HepG2 (cell line): ENCODE data around the gene CD7. TPM values are rescaled to one million over a fixed set of nuclear protein-coding genes. Genes with fewer than 3 reads are reported as not detected.

Experiments used
- ASH2L ChIP-seq: fragments of 300-600, 200-600 bp; sonication (generic); IDR thresholded peaks from 2 replicates; pipeline ENCODE4 v1.7.0; 2017; ENCODE audit warnings: low read depth, mild to moderate bottlenecking, moderate library complexity, mixed read lengths, low read length; ENCODE audit not compliant: insufficient read length
- CAMTA2 ChIP-seq: sonication (generic); formaldehyde crosslinking; IDR thresholded peaks from 2 replicates; pipeline ENCODE4 v1.4.0; 2020; ENCODE audit warnings: mild to moderate bottlenecking, missing genetic modification reagents, borderline replicate concordance
- HNF4G ChIP-seq, 2 experiments: sonication (generic) in 1 of 2; formaldehyde crosslinking in 1 of 2; IDR thresholded peaks; 2 replicates each; pipeline versions ENCODE4 v1.4.0 to v1.6.1; 2011 to 2020; ENCODE audit warnings: borderline replicate concordance in 2 of 2, low read depth in 2 of 2, mild to moderate bottlenecking in 2 of 2, low read length in 1 of 2, missing genetic modification reagents in 1 of 2, moderate library complexity in 1 of 2
- KDM2A ChIP-seq: sonication (generic); formaldehyde crosslinking; IDR thresholded peaks from 2 replicates; pipeline ENCODE4 v1.4.0; 2020; ENCODE audit warnings: low read depth, missing genetic modification reagents, borderline replicate concordance
- KLF15 ChIP-seq: sonication (generic); formaldehyde crosslinking; IDR thresholded peaks from 2 replicates; pipeline ENCODE4 v1.8.1; 2023; ENCODE audit warnings: borderline replicate concordance, mild to moderate bottlenecking, inconsistent platforms, missing genetic modification reagents, mixed read lengths
- KMT2B ChIP-seq: IDR thresholded peaks from 2 replicates; pipeline ENCODE4 v1.6.1; 2016; ENCODE audit warnings: missing genetic modification reagents, missing compliant biosample characterization
- NCOA2 ChIP-seq: sonication (generic); formaldehyde crosslinking; IDR thresholded peaks from 2 replicates; pipeline ENCODE4 v1.8.0; 2022; ENCODE audit warnings: inconsistent platforms
- NFATC3 ChIP-seq: sonication (generic); formaldehyde crosslinking; IDR thresholded peaks from 2 replicates; pipeline ENCODE4 v1.5.1; 2020; ENCODE audit warnings: mild to moderate bottlenecking, missing genetic modification reagents
- NFYB ChIP-seq: sonication (generic); formaldehyde crosslinking; IDR thresholded peaks from 2 replicates; pipeline ENCODE4 v1.4.0; 2020; ENCODE audit warnings: missing genetic modification reagents
- NR2F6 ChIP-seq, 2 experiments: IDR thresholded peaks; 2 replicates each; pipeline ENCODE4 v1.6.1; 2016; ENCODE audit warnings: antibody characterized with exemption in 1 of 2, mild to moderate bottlenecking in 1 of 2
- POLR2G ChIP-seq: fragments of 200-400 bp; formaldehyde crosslinking; IDR thresholded peaks from 2 replicates; pipeline ENCODE4 v1.6.1; 2018; ENCODE audit warnings: mild to moderate bottlenecking, low read depth, low read length, moderate library complexity
- TCF7 ChIP-seq: sonication (generic); IDR thresholded peaks from 2 replicates; pipeline ENCODE4 v1.6.1; 2016; ENCODE audit warnings: antibody characterized with exemption, low read depth
- TGIF2 ChIP-seq: IDR thresholded peaks from 2 replicates; pipeline ENCODE4 v1.6.1; 2016; ENCODE audit warnings: control low read depth, missing compliant biosample characterization
- XBP1 ChIP-seq: sonication (generic); formaldehyde crosslinking; IDR thresholded peaks from 2 replicates; pipeline ENCODE4 v1.5.0; 2020; ENCODE audit warnings: missing genetic modification reagents
- ZFP82 ChIP-seq: sonication (generic); formaldehyde crosslinking; IDR thresholded peaks from 2 replicates; pipeline ENCODE4 v1.5.1; 2020; ENCODE audit warnings: mild to moderate bottlenecking, missing genetic modification reagents, borderline replicate concordance
- ZNF101 ChIP-seq: sonication (generic); formaldehyde crosslinking; IDR thresholded peaks from 2 replicates; pipeline ENCODE4 v1.4.0; 2020; ENCODE audit warnings: mild to moderate bottlenecking, low read depth, missing genetic modification reagents, borderline replicate concordance
- ZNF563 ChIP-seq: sonication (generic); formaldehyde crosslinking; IDR thresholded peaks from 2 replicates; pipeline ENCODE4 v1.8.0; 2022; ENCODE audit warnings: mild to moderate bottlenecking, moderate library complexity, missing genetic modification reagents
- ZNF772 ChIP-seq: sonication (generic); formaldehyde crosslinking; IDR thresholded peaks from 2 replicates; pipeline ENCODE4 v1.5.0; 2020; ENCODE audit warnings: mild to moderate bottlenecking, missing genetic modification reagents
- ZNF777 ChIP-seq: sonication (generic); formaldehyde crosslinking; IDR thresholded peaks from 2 replicates; pipeline ENCODE4 v1.4.0; 2020; ENCODE audit warnings: missing genetic modification reagents
- ZNF841 ChIP-seq: sonication (generic); formaldehyde crosslinking; IDR thresholded peaks from 2 replicates; pipeline ENCODE4 v1.8.1; 2023; ENCODE audit warnings: missing genetic modification reagents, borderline replicate concordance
- polyA plus RNA-seq, 8 experiments: library from polyadenylated mRNA; depleted of rRNA in 3 of 8; stranded (reverse) in 7 of 8; unstranded in 1 of 8; fragments of >200 nt; fragmentation: Illumina TruSeq in 4 of 8; extraction: Trizol in 4 of 8; gene quantifications; 2 replicates each; pipeline versions ENCODE4 v1.2.1 to v1.2.3, GENCODE V29; 2011 to 2016; ENCODE audit warnings: low read depth in 4 of 8, missing spikeins in 1 of 8, mixed read lengths in 1 of 8; ENCODE audit not compliant: insufficient read depth in 1 of 8
- total RNA-seq, 5 experiments: library from RNA; depleted of rRNA; stranded (reverse); fragments of >200 nt; fragmentation: Illumina TruSeq; extraction: Trizol; gene quantifications; 2 replicates each; pipeline ENCODE4 v1.2.3, GENCODE V29; 2016; ENCODE audit warnings: low read depth in 1 of 5
- TF ChIP-seq, protein P1 (sequence below): sonication (generic); formaldehyde crosslinking; IDR thresholded peaks from 2 replicates; pipeline ENCODE4 v1.8.0; 2022; ENCODE audit warnings: missing genetic modification reagents, mild to moderate bottlenecking, borderline replicate concordance
- TF ChIP-seq, protein P2 (sequence below): sonication (generic); formaldehyde crosslinking; IDR thresholded peaks from 2 replicates; pipeline ENCODE4 v1.4.0; 2020; ENCODE audit warnings: missing genetic modification reagents
- TF ChIP-seq, protein P3 (sequence below): sonication (generic); formaldehyde crosslinking; IDR thresholded peaks from 2 replicates; pipeline ENCODE4 v1.4.0; 2020; ENCODE audit warnings: missing genetic modification reagents
- TF ChIP-seq, protein P4 (sequence below): sonication (generic); formaldehyde crosslinking; IDR thresholded peaks from 2 replicates; pipeline ENCODE4 v1.8.1; 2023; ENCODE audit warnings: missing genetic modification reagents, inconsistent platforms, borderline replicate concordance

The CD7 gene
- total and polyA plus RNA-seq, 2 of the 13 experiments (the other 11 are each of a cell fraction or from before 2014, with no cell fraction given): 67.6 to 76.4 TPM

DNA sequence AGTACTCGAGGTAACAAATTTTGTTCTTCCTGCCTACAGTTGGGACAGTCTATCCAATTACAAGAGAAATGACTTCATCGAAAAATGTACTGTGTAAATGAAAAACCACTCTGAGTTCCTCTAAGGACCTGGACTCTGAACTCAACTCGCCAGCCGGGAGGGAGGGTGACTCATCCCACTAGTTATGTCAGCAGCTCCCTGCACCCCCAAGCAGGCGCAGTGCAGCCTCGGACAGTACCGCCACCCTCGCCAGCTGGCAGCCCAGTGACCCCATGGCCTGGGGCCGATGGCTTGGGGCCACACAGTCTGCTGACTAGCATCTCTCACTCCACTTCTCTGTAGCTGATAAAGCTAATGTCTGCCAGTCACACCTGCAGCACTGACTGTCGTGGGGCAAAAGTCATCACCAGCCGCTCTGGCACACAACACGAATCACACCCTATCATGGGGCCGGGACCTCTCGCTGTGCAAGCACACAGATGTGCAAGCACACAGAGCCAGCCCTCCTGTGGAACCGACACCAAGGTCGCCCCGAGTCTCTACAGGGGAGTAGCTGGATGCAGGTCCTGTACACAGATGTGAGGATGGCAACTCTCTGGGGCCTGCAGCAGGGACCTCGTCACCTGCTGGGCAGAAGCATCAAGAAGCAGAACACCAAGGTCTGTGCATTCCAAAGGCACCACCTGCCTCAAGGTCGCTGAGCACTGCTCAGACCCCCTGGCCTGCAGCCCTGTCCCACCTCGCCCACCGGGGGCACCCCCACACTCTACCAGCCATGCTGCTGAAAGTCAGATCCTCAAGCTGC is 49.6 kb downstream of the CD7 start (continued):
- TF ChIP-seq NFATC3 (CRISPR knock-in tag): 0 out of 2 replicates have a peak, but pooled peaks have one; percentile 51
- TF ChIP-seq ZNF772 (CRISPR knock-in tag): peak; percentile 93; the same call in 1 of the 2 replicates
- TF ChIP-seq, protein P1, sequence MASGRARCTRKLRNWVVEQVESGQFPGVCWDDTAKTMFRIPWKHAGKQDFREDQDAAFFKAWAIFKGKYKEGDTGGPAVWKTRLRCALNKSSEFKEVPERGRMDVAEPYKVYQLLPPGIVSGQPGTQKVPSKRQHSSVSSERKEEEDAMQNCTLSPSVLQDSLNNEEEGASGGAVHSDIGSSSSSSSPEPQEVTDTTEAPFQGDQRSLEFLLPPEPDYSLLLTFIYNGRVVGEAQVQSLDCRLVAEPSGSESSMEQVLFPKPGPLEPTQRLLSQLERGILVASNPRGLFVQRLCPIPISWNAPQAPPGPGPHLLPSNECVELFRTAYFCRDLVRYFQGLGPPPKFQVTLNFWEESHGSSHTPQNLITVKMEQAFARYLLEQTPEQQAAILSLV (CRISPR knock-in tag): no peak; the same call in 1 of the 2 replicates
- 0 out of 2 replicates have a peak, but pooled peaks have one; percentile 40 for TF ChIP-seq KLF15 (CRISPR knock-in tag)
- peak; percentile 63; the same call in 1 of the 2 replicates for TF ChIP-seq ZNF563 (CRISPR knock-in tag)
- TF ChIP-seq NR2F6 (IDR thresholded peaks at IDR 0.05): peak; percentile 95
- peak; percentile 99 for TF ChIP-seq NR2F6 (CRISPR knock-in tag; IDR thresholded peaks at IDR 0.05)
- peak; percentile 96 for TF ChIP-seq HNF4G (IDR thresholded peaks at IDR 0.05; ENCODE audit: borderline replicate concordance, low read depth, low read length)
- peak; percentile 96 for TF ChIP-seq HNF4G (CRISPR knock-in tag; IDR thresholded peaks at IDR 0.05; ENCODE audit: borderline replicate concordance, low read depth)
- TF ChIP-seq XBP1 (CRISPR knock-in tag): peak; percentile 50; the same call in 1 of the 2 replicates
- TF ChIP-seq TCF7: no peak
- TF ChIP-seq, protein P2, sequence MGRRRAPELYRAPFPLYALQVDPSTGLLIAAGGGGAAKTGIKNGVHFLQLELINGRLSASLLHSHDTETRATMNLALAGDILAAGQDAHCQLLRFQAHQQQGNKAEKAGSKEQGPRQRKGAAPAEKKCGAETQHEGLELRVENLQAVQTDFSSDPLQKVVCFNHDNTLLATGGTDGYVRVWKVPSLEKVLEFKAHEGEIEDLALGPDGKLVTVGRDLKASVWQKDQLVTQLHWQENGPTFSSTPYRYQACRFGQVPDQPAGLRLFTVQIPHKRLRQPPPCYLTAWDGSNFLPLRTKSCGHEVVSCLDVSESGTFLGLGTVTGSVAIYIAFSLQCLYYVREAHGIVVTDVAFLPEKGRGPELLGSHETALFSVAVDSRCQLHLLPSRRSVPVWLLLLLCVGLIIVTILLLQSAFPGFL (CRISPR knock-in tag): no peak
- peak; percentile 97 for TF ChIP-seq TGIF2
- peak; percentile 83; the same call in 1 of the 2 replicates for TF ChIP-seq CAMTA2 (CRISPR knock-in tag)
- peak; percentile 46; the same call in 1 of the 2 replicates for TF ChIP-seq ZNF777 (CRISPR knock-in tag)
- TF ChIP-seq ZFP82: peak; percentile 88; the same call in 1 of the 2 replicates
- TF ChIP-seq ZNF841: no peak
- TF ChIP-seq KMT2B (CRISPR knock-in tag): no peak
- TF ChIP-seq, protein P3, sequence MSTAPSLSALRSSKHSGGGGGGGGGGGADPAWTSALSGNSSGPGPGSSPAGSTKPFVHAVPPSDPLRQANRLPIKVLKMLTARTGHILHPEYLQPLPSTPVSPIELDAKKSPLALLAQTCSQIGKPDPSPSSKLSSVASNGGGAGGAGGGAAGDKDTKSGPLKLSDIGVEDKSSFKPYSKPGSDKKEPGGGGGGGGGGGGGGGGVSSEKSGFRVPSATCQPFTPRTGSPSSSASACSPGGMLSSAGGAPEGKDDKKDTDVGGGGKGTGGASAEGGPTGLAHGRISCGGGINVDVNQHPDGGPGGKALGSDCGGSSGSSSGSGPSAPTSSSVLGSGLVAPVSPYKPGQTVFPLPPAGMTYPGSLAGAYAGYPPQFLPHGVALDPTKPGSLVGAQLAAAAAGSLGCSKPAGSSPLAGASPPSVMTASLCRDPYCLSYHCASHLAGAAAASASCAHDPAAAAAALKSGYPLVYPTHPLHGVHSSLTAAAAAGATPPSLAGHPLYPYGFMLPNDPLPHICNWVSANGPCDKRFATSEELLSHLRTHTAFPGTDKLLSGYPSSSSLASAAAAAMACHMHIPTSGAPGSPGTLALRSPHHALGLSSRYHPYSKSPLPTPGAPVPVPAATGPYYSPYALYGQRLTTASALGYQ (CRISPR knock-in tag): peak; percentile 92
- TF ChIP-seq ASH2L: peak; percentile 83
- peak; percentile 94 for TF ChIP-seq KDM2A
- TF ChIP-seq POLR2G: peak; percentile 56; the same call in 1 of the 2 replicates
- TF ChIP-seq NFYB (CRISPR knock-in tag): no peak
- TF ChIP-seq ZNF101 (CRISPR knock-in tag): no peak
- TF ChIP-seq, protein P4, sequence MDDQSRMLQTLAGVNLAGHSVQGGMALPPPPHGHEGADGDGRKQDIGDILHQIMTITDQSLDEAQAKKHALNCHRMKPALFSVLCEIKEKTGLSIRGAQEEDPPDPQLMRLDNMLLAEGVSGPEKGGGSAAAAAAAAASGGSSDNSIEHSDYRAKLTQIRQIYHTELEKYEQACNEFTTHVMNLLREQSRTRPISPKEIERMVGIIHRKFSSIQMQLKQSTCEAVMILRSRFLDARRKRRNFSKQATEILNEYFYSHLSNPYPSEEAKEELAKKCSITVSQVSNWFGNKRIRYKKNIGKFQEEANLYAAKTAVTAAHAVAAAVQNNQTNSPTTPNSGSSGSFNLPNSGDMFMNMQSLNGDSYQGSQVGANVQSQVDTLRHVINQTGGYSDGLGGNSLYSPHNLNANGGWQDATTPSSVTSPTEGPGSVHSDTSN (CRISPR knock-in tag): no peak
- peak; percentile 91 for TF ChIP-seq NCOA2 (CRISPR knock-in tag)
